A673 (cell line): ENCODE data around the gene ADD3. TPM values are rescaled to one million over a fixed set of nuclear protein-coding genes. Genes with fewer than 3 reads are reported as not detected.
A peak's percentile ranks its signal among the peaks of the same experiment; 100 is the strongest.

Source experiments
- BruUV-seq: library from RNA; stranded (reverse); fragments of 400-500 nt; replicated peaks from 2 replicates; lab custom pipeline; 2021; lab: Mats Ljungman, UMichigan
- CTCF ChIA-PET: fragments of 300-600 bp; sonication (Branson Sonifier 250); formaldehyde crosslinking; loops from one replicate; lab custom pipeline; 2022; ENCODE audit warnings: antibody characterized with exemption; lab: Charles Lee
- POLR2A ChIA-PET: fragments of 300-600 bp; sonication (Branson Sonifier 250); formaldehyde crosslinking; loops from one replicate; lab custom pipeline; 2022; ENCODE audit warnings: antibody characterized with exemption; ENCODE audit not compliant: low non-redundant PET; lab: Charles Lee
- DNase-seq: peaks from one replicate; pipeline ENCODE4 v3.0.0-alpha.2; 2015; ENCODE audit warnings: low spot score
- H3K27ac ChIP-seq: fragments of 200-600 bp; sonication (generic); 2 replicates; pipeline ENCODE4 v1.5.1; 2016; ENCODE audit warnings: mixed run types, low read depth, mild to moderate bottlenecking, mixed read lengths, antibody characterized with exemption, low read length; ENCODE audit not compliant: poor library complexity, severe bottlenecking
- H3K27me3 ChIP-seq: fragments of 200-600 bp; sonication (generic); replicated peaks from 2 replicates; pipeline ENCODE4 v1.6.1; 2017; ENCODE audit warnings: mixed run types, low read depth, mild to moderate bottlenecking, mixed read lengths, antibody characterized with exemption, low read length; ENCODE audit not compliant: insufficient read depth, poor library complexity
- H3K36me3 ChIP-seq: fragments of 200-600 bp; sonication (generic); 2 replicates; pipeline ENCODE4 v1.6.1; 2016; ENCODE audit warnings: mixed run types, mild to moderate bottlenecking, mixed read lengths, antibody characterized with exemption, low read length; ENCODE audit not compliant: insufficient read depth, poor library complexity, severe bottlenecking
- H3K4me1 ChIP-seq: fragments of 200-600 bp; sonication (generic); 2 replicates; pipeline ENCODE4 v1.6.1; 2017; ENCODE audit warnings: mixed run types, mild to moderate bottlenecking, mixed read lengths, antibody characterized with exemption, low read length; ENCODE audit not compliant: insufficient read depth, poor library complexity, severe bottlenecking
- H3K4me3 ChIP-seq: fragments of 200-600 bp; sonication (generic); 2 replicates; pipeline ENCODE4 v1.5.1; 2016; ENCODE audit warnings: low read depth, mixed run types, mild to moderate bottlenecking, mixed read lengths, low read length; ENCODE audit not compliant: poor library complexity, severe bottlenecking
- H3K9me3 ChIP-seq: fragments of 200-600 bp; sonication (generic); 2 replicates; pipeline ENCODE4 v1.6.1; 2016; ENCODE audit warnings: mixed run types, low read depth, mild to moderate bottlenecking, mixed read lengths, antibody characterized with exemption, low read length; ENCODE audit not compliant: poor library complexity, severe bottlenecking
- CTCF ChIP-seq: fragments of 300-800, 200-600 bp; sonication (generic); conservative IDR thresholded peaks from 2 replicates; pipeline ENCODE4 v1.5.1; 2017; ENCODE audit warnings: low read depth, mild to moderate bottlenecking, antibody characterized with exemption, low read length, moderate library complexity, mixed read lengths
- EZH2 ChIP-seq: fragments of 200-600 bp; sonication (generic); IDR thresholded peaks from 2 replicates; pipeline ENCODE4 v1.6.1; 2017; ENCODE audit warnings: borderline replicate concordance, low read depth, mild to moderate bottlenecking, mixed read lengths, antibody characterized with exemption, low read length; ENCODE audit not compliant: poor library complexity, severe bottlenecking
- intact Hi-C: fragments of 100-400 bp; cut with micrococcal nuclease; formaldehyde crosslinking; loops from one replicate; pipeline ENCODE4 v1.10.0; 2022; ENCODE audit not compliant: unreplicated experiment
- total RNA-seq: library from RNA; stranded (reverse); gene quantifications from 2 replicates; pipeline ENCODE4 v1.2.3, GENCODE V29; 2021

ADD3 gene
- total RNA-seq, 1 experiment from 2014 or later, result 82.9 TPM

GRCh38 chr10:110061687-110062086 is 53.9 kb downstream of the ADD3 start:
- intact Hi-C loops, result no loop called here
- BruUV-seq, result no TSS peak
- POLR2A ChIA-PET, result no interaction called here
- Histone ChIP-seq H3K9me3 (no peaks in the 10 kb centered on the region), H3K36me3 (no peaks in the 10 kb centered on the region), H3K4me3 (no peak overlapping the region), H3K27me3 (no peaks in the 10 kb centered on the region), H3K27ac (no peak overlapping the region), H3K4me1 (peaks cover 51% of the 10 kb centered on the region)
- CTCF ChIA-PET, result no interaction called here
- DNase-seq, result no peak
- TF ChIP-seq CTCF (no peak), EZH2 (no peak)

- Histone ChIP-seq H3K9me3 (no peaks in the 10 kb centered on the region), H3K27me3 (no peaks in the 10 kb centered on the region), H3K27ac (no peak overlapping the region), H3K4me1 (peaks cover 40% of the 10 kb centered on the region), H3K36me3 (no peaks in the 10 kb centered on the region), H3K4me3 (no peak overlapping the region)
- BruUV-seq, result no TSS peak
- DNase-seq, result no peak
- TF ChIP-seq EZH2, result no peak
- no peak for TF ChIP-seq CTCF
- ChIA-PET CTCF (no interaction called here), POLR2A (no interaction called here)
- intact Hi-C loops, result no loop called here
Measured at GRCh38 chr10:110065269-110065668, 57.5 kb downstream of the ADD3 start.

- no peaks in the 10 kb centered on the region for H3K9me3 ChIP-seq
- intact Hi-C loops, result no loop called here
- no peak overlapping the region for H3K4me3 ChIP-seq
- ChIA-PET CTCF (no interaction called here), POLR2A (no interaction called here)
- no peaks in the 10 kb centered on the region for H3K27me3 ChIP-seq
- H3K27ac ChIP-seq, result no peak overlapping the region
- H3K4me1 ChIP-seq, result peaks cover 38% of the 10 kb centered on the region
- DNase-seq, result peak; percentile 75
- no peaks in the 10 kb centered on the region for H3K36me3 ChIP-seq
- TF ChIP-seq EZH2 (no peak), CTCF (no peak)
- BruUV-seq, result no TSS peak
Measured at GRCh38 chr10:110067960-110068770, 60.4 kb downstream of the ADD3 start.
